Measurements from ENCODE around the gene PPP1R36. TPM values are rescaled to one million over a fixed set of nuclear protein-coding genes. Genes with fewer than 3 reads are reported as not detected.

Gene PPP1R36
- total and polyA plus RNA-seq, 2 of the 4 experiments (the other 2 are of a cell fraction) = 0.15 to 0.54 TPM

DNA sequence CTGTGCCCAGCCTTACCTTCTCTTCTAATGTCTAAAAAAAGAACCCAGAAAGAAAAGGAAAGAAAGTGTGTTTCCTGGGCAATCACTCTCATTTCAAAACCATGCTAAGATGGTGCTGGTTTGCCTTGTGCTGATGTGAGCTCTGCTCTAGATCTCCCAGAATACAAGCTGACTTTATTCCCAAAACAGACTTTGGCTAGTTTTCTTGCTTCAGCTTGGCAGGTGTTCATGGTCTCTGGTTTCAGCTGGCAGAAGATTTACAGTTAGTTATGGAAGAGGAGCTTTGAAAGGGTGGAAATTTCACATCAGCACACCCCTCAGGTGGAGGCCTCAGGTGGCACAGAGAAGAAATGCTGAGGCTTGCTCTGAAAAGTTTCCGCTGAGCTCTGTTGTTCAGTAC is 34.4 kb downstream of the PPP1R36 start:
- no peak overlapping the region for H2AK9ac ChIP-seq (replicated peaks; ENCODE audit: low read depth, low read length, poor library complexity)
- H3K79me1 ChIP-seq (ENCODE audit: low read depth in 1 of 2, low read length in 2 of 2) = no peaks in the 10 kb centered on the region
- no peak overlapping the region for H3K4me3 ChIP-seq (ENCODE audit: insufficient read depth, low read depth, low read length)
- no peaks in the 10 kb centered on the region for H3K36me3 ChIP-seq (ENCODE audit: control insufficient read depth, insufficient read depth, low read length)
- H2AFZ ChIP-seq (replicated peaks; ENCODE audit: low read length, poor library complexity) = no peak overlapping the region
- H2BK120ac ChIP-seq (ENCODE audit: low read depth, low read length) = no peak overlapping the region
- TF ChIP-seq POLR2A (IDR thresholded peaks at IDR 0.05; ENCODE audit: low read depth, low read length) = no peak
- TF ChIP-seq RCOR1 (IDR thresholded peaks at IDR 0.05; ENCODE audit: insufficient replicate concordance, low read length) = no peak
- no peak for TF ChIP-seq MAFK (IDR thresholded peaks at IDR 0.05; ENCODE audit: low read depth, low read length)
- no peak for TF ChIP-seq CHD1 (IDR thresholded peaks at IDR 0.05; ENCODE audit: low read depth, low read length)
- TF ChIP-seq, protein P1, sequence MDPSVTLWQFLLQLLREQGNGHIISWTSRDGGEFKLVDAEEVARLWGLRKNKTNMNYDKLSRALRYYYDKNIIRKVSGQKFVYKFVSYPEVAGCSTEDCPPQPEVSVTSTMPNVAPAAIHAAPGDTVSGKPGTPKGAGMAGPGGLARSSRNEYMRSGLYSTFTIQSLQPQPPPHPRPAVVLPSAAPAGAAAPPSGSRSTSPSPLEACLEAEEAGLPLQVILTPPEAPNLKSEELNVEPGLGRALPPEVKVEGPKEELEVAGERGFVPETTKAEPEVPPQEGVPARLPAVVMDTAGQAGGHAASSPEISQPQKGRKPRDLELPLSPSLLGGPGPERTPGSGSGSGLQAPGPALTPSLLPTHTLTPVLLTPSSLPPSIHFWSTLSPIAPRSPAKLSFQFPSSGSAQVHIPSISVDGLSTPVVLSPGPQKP (IDR thresholded peaks at IDR 0.05; ENCODE audit: borderline replicate concordance, low read depth, low read length) = no peak
- TF ChIP-seq RAD21 (IDR thresholded peaks at IDR 0.05; ENCODE audit: low read length) = no peak
- TF ChIP-seq BHLHE40 (IDR thresholded peaks at IDR 0.05; ENCODE audit: low read depth, low read length) = no peak
- no peak for TF ChIP-seq FOS (IDR thresholded peaks at IDR 0.05; ENCODE audit: low read depth, low read length)
- TF ChIP-seq MXI1 (IDR thresholded peaks at IDR 0.05; ENCODE audit: borderline replicate concordance, low read depth, low read length) = no peak
- TF ChIP-seq MAZ (IDR thresholded peaks at IDR 0.05; ENCODE audit: borderline replicate concordance, low read depth, low read length) = no peak
- TF ChIP-seq, protein P2, sequence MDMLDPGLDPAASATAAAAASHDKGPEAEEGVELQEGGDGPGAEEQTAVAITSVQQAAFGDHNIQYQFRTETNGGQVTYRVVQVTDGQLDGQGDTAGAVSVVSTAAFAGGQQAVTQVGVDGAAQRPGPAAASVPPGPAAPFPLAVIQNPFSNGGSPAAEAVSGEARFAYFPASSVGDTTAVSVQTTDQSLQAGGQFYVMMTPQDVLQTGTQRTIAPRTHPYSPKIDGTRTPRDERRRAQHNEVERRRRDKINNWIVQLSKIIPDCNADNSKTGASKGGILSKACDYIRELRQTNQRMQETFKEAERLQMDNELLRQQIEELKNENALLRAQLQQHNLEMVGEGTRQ (IDR thresholded peaks at IDR 0.05; ENCODE audit: low read depth, low read length) = no peak
- H3K4ac ChIP-seq (ENCODE audit: low read depth, low read length) = no peak overlapping the region
- no peak overlapping the region for H3K18ac ChIP-seq (ENCODE audit: low read depth, low read length)
- ChIA-PET POLR2A (ENCODE audit: unreplicated experiment) (no interaction called here), CTCF (no interaction called here)
- no TSS peak for BruUV-seq (replicated peaks)
- no peak overlapping the region for H3K9ac ChIP-seq (ENCODE audit: low read depth, low read length)
- no CpG with 5 or more reads among the region's 1 CpG for WGBS, 2 experiments (ENCODE audit: extremely low coverage in 2 of 2, insufficient read length in 1 of 2)
- intact Hi-C loops (cut with micrococcal nuclease) = no loop called here
- H4K5ac ChIP-seq (ENCODE audit: low read depth, low read length) = no peak overlapping the region
- dilution Hi-C loops (cut with HindIII; ENCODE audit: low sequenced_read_pairs, unreplicated experiment) = no loop called here
- H4K20me1 ChIP-seq (ENCODE audit: insufficient read depth, low read length) = no peaks in the 10 kb centered on the region
- H4K91ac ChIP-seq (ENCODE audit: insufficient read depth, low read depth, low read length) = no peak overlapping the region
- ATAC-seq (ENCODE audit: low read depth) (no peak), DNase-seq (no peak)
- H2BK15ac ChIP-seq (ENCODE audit: low read depth, low read length) = no peak overlapping the region
- H3K27ac ChIP-seq (ENCODE audit: insufficient read depth, low read length) = no peak overlapping the region
- in situ Hi-C loops (cut with MboI; ENCODE audit: low sequenced_read_pairs) = no loop called here
- no peak overlapping the region for H2BK20ac ChIP-seq (ENCODE audit: low read depth, low read length)
- H3K56ac ChIP-seq (ENCODE audit: extremely low read depth, insufficient read depth, low read length) = no peak overlapping the region
- H3K27me3 ChIP-seq (ENCODE audit: control insufficient read depth, insufficient read depth, low read length) = no peaks in the 10 kb centered on the region
- no peak overlapping the region for H2BK5ac ChIP-seq (ENCODE audit: low read depth, low read length, poor library complexity, severe bottlenecking)
- no peak overlapping the region for H4K8ac ChIP-seq (ENCODE audit: low read depth in 2 of 2, low read length in 2 of 2)
- no peak overlapping the region for H3K14ac ChIP-seq (replicated peaks; ENCODE audit: low read depth, low read length)
- no peaks in the 10 kb centered on the region for H3K9me3 ChIP-seq (ENCODE audit: control insufficient read depth, insufficient read depth, low read length)
- H3K4me2 ChIP-seq (ENCODE audit: low read depth, low read length) = no peak overlapping the region
- H3K9me1 ChIP-seq (ENCODE audit: insufficient read depth, low read length) = no peaks in the 10 kb centered on the region
- H3K4me1 ChIP-seq (ENCODE audit: control insufficient read depth, insufficient read depth, low read length) = no peaks in the 10 kb centered on the region
- H2AK5ac ChIP-seq (ENCODE audit: low read depth, low read length) = no peak overlapping the region
- H3K23ac ChIP-seq (ENCODE audit: low read depth, low read length) = no peak overlapping the region
